Measurements from ENCODE around the gene PLEKHN1.
"Not testable (repeated sequence)": the region's sequence is repeated elsewhere in the genome, so short reads cannot be mapped to it uniquely, and the experiment has no call there.

Gene PLEKHN1

GRCh38 chr1:1005774-1006304 lies 39.6 kb downstream of the PLEKHN1 start:
- Histone ChIP-seq H3K9ac (ENCODE audit: insufficient read length, low read depth) (peak overlapping the region; percentile 32), H3K4me1 (ENCODE audit: insufficient read depth, insufficient read length) (peaks cover 36% of the 10 kb centered on the region), H3K4me3 (ENCODE audit: insufficient read length, low read depth) (no peak overlapping the region), H3K27me3 (ENCODE audit: insufficient read depth, insufficient read length) (no peaks in the 10 kb centered on the region), H3K36me3 (ENCODE audit: insufficient read depth, insufficient read length, low read length) (peaks cover 11% of the 10 kb centered on the region), H3K9me3 (ENCODE audit: insufficient read depth, low read length) (no peaks in the 10 kb centered on the region)
- DNase-seq (ENCODE audit: low read depth, low spot score), result no peak
- no peak for TF ChIP-seq SUZ12 (IDR thresholded peaks at IDR 0.05; ENCODE audit: extremely low read depth, insufficient read depth, insufficient read length)
- TF ChIP-seq ZNF274 (IDR thresholded peaks at IDR 0.05; ENCODE audit: low read depth, low read length), result no peak
- no peak for TF ChIP-seq YY1 (IDR thresholded peaks at IDR 0.05; ENCODE audit: insufficient read depth, insufficient read length)

- H3K9me3 ChIP-seq (ENCODE audit: insufficient read depth, low read length), result no peaks in the 10 kb centered on the region; the same call in 1 of the 2 replicates
- H3K4me3 ChIP-seq (ENCODE audit: insufficient read length, low read depth), result no peak overlapping the region
- no peak for DNase-seq (ENCODE audit: low read depth, low spot score)
- peak overlapping the region; percentile 56 for H3K9ac ChIP-seq (ENCODE audit: insufficient read length, low read depth)
- H3K27me3 ChIP-seq (ENCODE audit: insufficient read depth, insufficient read length), result no peaks in the 10 kb centered on the region
- TF ChIP-seq ZNF274 (IDR thresholded peaks at IDR 0.05; ENCODE audit: low read depth, low read length), result no peak
- no peak for TF ChIP-seq YY1 (IDR thresholded peaks at IDR 0.05; ENCODE audit: insufficient read depth, insufficient read length)
- TF ChIP-seq SUZ12 (IDR thresholded peaks at IDR 0.05; ENCODE audit: extremely low read depth, insufficient read depth, insufficient read length), result no peak
- peaks cover 13% of the 10 kb centered on the region for H3K36me3 ChIP-seq (ENCODE audit: insufficient read depth, insufficient read length, low read length)
- H3K4me1 ChIP-seq (ENCODE audit: insufficient read depth, insufficient read length), result peaks cover 36% of the 10 kb centered on the region
Measured at GRCh38 chr1:1006305-1007159, 40.2 kb downstream of the PLEKHN1 start.

- H3K9me3 ChIP-seq (ENCODE audit: insufficient read depth, low read length); H3K9ac ChIP-seq (ENCODE audit: insufficient read length, low read depth); DNase-seq (ENCODE audit: low read depth, low spot score); H3K4me3 ChIP-seq (ENCODE audit: insufficient read length, low read depth); H3K27me3 ChIP-seq (ENCODE audit: insufficient read depth, insufficient read length); H3K36me3 ChIP-seq (ENCODE audit: insufficient read depth, insufficient read length, low read length): not testable (repeated sequence)
- peaks cover 22% of the 10 kb centered on the region for H3K4me1 ChIP-seq (ENCODE audit: insufficient read depth, insufficient read length)
Measured at GRCh38 chr1:1010131-1010530, 43.8 kb downstream of the PLEKHN1 start.

- no peaks in the 10 kb centered on the region; the same call in 1 of the 2 replicates for H3K9me3 ChIP-seq (ENCODE audit: insufficient read depth, low read length)
- DNase-seq (ENCODE audit: low read depth, low spot score), result no peak
- H3K36me3 ChIP-seq (ENCODE audit: insufficient read depth, insufficient read length, low read length), result peaks cover 8% of the 10 kb centered on the region
- no peaks in the 10 kb centered on the region for H3K27me3 ChIP-seq (ENCODE audit: insufficient read depth, insufficient read length)
- TF ChIP-seq SUZ12 (IDR thresholded peaks at IDR 0.05; ENCODE audit: extremely low read depth, insufficient read depth, insufficient read length) (no peak), YY1 (IDR thresholded peaks at IDR 0.05; ENCODE audit: insufficient read depth, insufficient read length) (no peak), ZNF274 (IDR thresholded peaks at IDR 0.05; ENCODE audit: low read depth, low read length) (no peak)
- H3K9ac ChIP-seq (ENCODE audit: insufficient read length, low read depth), result no peak overlapping the region
- H3K4me3 ChIP-seq (ENCODE audit: insufficient read length, low read depth), result no peak overlapping the region
- peaks cover 10% of the 10 kb centered on the region for H3K4me1 ChIP-seq (ENCODE audit: insufficient read depth, insufficient read length)
Measured at GRCh38 chr1:1011396-1011949, 45.2 kb downstream of the PLEKHN1 start.

- H3K4me1 ChIP-seq (ENCODE audit: insufficient read depth, insufficient read length); H3K36me3 ChIP-seq (ENCODE audit: insufficient read depth, insufficient read length, low read length); H3K9me3 ChIP-seq (ENCODE audit: insufficient read depth, low read length); DNase-seq (ENCODE audit: low read depth, low spot score); H3K27me3 ChIP-seq (ENCODE audit: insufficient read depth, insufficient read length): not testable (repeated sequence)
- peak overlapping the region; percentile 55 for H3K4me3 ChIP-seq (ENCODE audit: insufficient read length, low read depth)
- H3K9ac ChIP-seq (ENCODE audit: insufficient read length, low read depth), result peak overlapping the region; percentile 36
Measured at GRCh38 chr1:1012736-1013104, 46.4 kb downstream of the PLEKHN1 start.

GRCh38 chr1:1013105-1013921 lies 47.0 kb downstream of the PLEKHN1 start, which contains the start of gene ISG15:
ISG15 (plus strand) TSS chr1:1013497; CDS start chr1:1013574, 77 bp downstream.
- Histone ChIP-seq H3K4me1 (ENCODE audit: insufficient read depth, insufficient read length) (peaks cover 6% of the 10 kb centered on the region), H3K4me3 (ENCODE audit: insufficient read length, low read depth) (peak within 1 kb of the TSS; percentile 55), H3K27me3 (ENCODE audit: insufficient read depth, insufficient read length) (no peaks in the 10 kb centered on the region), H3K36me3 (ENCODE audit: insufficient read depth, insufficient read length, low read length) (peaks cover 8% of the 10 kb centered on the region), H3K9me3 (ENCODE audit: insufficient read depth, low read length) (no peaks in the 10 kb centered on the region; the same call in 1 of the 2 replicates), H3K9ac (ENCODE audit: insufficient read length, low read depth) (peak within 1 kb of the TSS; percentile 80)
- TF ChIP-seq SUZ12 (IDR thresholded peaks at IDR 0.05; ENCODE audit: extremely low read depth, insufficient read depth, insufficient read length) (no peak), YY1 (IDR thresholded peaks at IDR 0.05; ENCODE audit: insufficient read depth, insufficient read length) (no peak), ZNF274 (IDR thresholded peaks at IDR 0.05; ENCODE audit: low read depth, low read length) (no peak)
- peak; percentile 33 for DNase-seq (ENCODE audit: low read depth, low spot score)

Measured in NT2/D1 (cell line).